Esophagus muscularis mucosa (tissue), 3 donors: ENCODE results near the gene TRIML2.

Experiments used
- POLR2A ChIP-seq: fragments of 450-650 bp; IDR thresholded peaks from one replicate; pipeline ENCODE4 v1.6.1; 2017; ENCODE audit warnings: antibody characterized with exemption, moderate library complexity, mild to moderate bottlenecking, low read depth
- POLR2AphosphoS5 ChIP-seq, 2 donors: sonication (generic); formaldehyde crosslinking; IDR thresholded peaks; one replicate each; pipeline ENCODE4 v1.6.1; 2017; ENCODE audit warnings: antibody characterized with exemption in 2 of 2
- TF ChIP-seq, protein P1 (sequence below), 3 experiments: fragments of 200-600 bp in 2 of 3; fragments of 450-650 bp in 1 of 3; sonication (generic) in 2 of 3; IDR thresholded peaks; one replicate each; pipeline ENCODE4 v1.5.1; 2017 to 2019; ENCODE audit warnings: antibody characterized with exemption in 3 of 3, mild to moderate bottlenecking in 2 of 3, moderate library complexity in 1 of 3

DNA sequence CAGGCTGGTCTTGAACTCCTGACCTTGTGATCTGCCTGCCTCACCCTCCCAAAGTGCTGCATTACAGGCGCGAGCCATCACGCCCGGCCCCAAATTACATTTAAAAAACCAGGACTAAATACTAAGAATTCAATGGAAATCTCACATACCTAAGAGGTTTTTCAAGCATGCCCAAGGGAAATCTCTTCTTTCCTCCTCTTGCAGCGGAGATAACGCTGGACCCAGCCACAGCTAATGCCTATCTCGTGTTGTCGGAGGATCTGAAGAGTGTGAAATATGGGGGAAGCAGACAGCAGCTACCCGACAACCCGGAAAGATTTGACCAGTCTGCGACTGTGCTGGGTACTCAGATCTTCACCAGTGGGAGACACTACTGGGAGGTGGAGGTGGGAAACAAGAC, 37.2 kb upstream of the TRIML2 start:
- TF ChIP-seq, protein P1, sequence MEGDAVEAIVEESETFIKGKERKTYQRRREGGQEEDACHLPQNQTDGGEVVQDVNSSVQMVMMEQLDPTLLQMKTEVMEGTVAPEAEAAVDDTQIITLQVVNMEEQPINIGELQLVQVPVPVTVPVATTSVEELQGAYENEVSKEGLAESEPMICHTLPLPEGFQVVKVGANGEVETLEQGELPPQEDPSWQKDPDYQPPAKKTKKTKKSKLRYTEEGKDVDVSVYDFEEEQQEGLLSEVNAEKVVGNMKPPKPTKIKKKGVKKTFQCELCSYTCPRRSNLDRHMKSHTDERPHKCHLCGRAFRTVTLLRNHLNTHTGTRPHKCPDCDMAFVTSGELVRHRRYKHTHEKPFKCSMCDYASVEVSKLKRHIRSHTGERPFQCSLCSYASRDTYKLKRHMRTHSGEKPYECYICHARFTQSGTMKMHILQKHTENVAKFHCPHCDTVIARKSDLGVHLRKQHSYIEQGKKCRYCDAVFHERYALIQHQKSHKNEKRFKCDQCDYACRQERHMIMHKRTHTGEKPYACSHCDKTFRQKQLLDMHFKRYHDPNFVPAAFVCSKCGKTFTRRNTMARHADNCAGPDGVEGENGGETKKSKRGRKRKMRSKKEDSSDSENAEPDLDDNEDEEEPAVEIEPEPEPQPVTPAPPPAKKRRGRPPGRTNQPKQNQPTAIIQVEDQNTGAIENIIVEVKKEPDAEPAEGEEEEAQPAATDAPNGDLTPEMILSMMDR (IDR thresholded peaks at IDR 0.05), result no peak
- no peak for TF ChIP-seq POLR2A
- no peak for TF ChIP-seq POLR2AphosphoS5 (IDR thresholded peaks at IDR 0.05)
